Skin epidermis (tissue), 12 donors: ENCODE data around the gene EXOC4.

Experiments used
- H3K27ac ChIP-seq, 21 experiments: fragments of 200-600 bp; sonication (generic) in 11 of 21; one replicate each; pipeline ENCODE4 v1.5.0; 2020; ENCODE audit warnings: mild to moderate bottlenecking in 3 of 21, inconsistent platforms in 2 of 21, moderate library complexity in 2 of 21
- H3K4me3 ChIP-seq, 7 experiments: fragments of 200-600 bp; sonication (generic) in 2 of 7; one replicate each; pipeline ENCODE4 v1.5.0; 2020; ENCODE audit warnings: inconsistent platforms in 2 of 7, mild to moderate bottlenecking in 2 of 7, moderate library complexity in 1 of 7

Gene EXOC4

GRCh38 chr7:133584956-133585668 is 332.2 kb downstream of the EXOC4 start:
- H3K4me3 ChIP-seq = no peak overlapping the region
- no peak overlapping the region for H3K27ac ChIP-seq

DNA sequence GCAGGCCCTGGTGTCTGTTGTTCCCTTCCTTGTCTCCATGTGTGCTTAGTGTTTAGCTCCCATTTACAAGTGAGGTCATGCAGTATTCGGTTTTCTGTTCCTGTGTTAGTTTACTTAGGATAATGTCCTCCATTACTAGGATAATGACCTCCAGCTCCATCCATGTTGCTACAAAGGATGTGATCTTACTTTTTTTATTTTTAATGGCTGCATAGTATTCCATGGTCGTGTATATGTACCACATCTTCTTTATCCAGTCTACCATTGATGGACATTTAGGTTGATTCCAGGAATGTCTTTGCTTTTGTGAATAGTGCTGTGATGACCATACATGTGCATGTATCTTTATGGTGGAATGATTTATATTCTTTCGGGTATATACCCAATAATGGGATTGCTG is 333.4 kb downstream of the EXOC4 start:
- no peak overlapping the region for H3K4me3 ChIP-seq

GRCh38 chr7:133587903-133588302 is 335.0 kb downstream of the EXOC4 start:
- Histone ChIP-seq H3K4me3 (no peak overlapping the region), H3K27ac (no peak overlapping the region)

More for the DNA sequence above, 333.4 kb downstream of the EXOC4 start:
- no peak overlapping the region for H3K27ac ChIP-seq

- no peak overlapping the region for H3K27ac ChIP-seq
- no peak overlapping the region for H3K4me3 ChIP-seq
These were observed 337.9 kb downstream of the EXOC4 start for GRCh38 chr7:133590795-133591194.

- no peak overlapping the region for H3K4me3 ChIP-seq
- no peak overlapping the region for H3K27ac ChIP-seq
These were observed 338.9 kb downstream of the EXOC4 start for GRCh38 chr7:133591704-133592340.

DNA sequence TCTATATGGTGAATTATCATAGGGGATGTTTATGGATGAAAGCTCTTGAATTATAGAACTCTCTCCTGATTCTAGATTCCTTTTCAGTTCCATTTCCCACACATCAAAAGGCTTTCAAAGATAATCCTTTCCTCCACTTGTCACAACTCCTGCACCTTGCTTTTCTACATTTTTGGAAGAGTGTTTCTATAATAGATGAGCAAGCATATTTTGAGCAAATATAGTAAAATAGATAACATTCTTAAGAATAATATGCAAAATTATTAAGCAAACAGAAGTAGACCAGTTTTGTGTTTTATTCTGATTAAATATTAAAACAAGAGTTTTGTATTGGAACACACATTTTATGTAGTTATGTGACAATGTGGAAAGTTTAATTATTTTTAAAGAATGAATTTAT is 340.7 kb downstream of the EXOC4 start:
- no peak overlapping the region for H3K4me3 ChIP-seq
- H3K27ac ChIP-seq = no peak overlapping the region

- no peak overlapping the region for H3K4me3 ChIP-seq
- H3K27ac ChIP-seq = no peak overlapping the region
These were observed 348.7 kb downstream of the EXOC4 start for GRCh38 chr7:133601617-133602016.

- Histone ChIP-seq H3K27ac (no peak overlapping the region), H3K4me3 (no peak overlapping the region)
These were observed 349.4 kb downstream of the EXOC4 start for GRCh38 chr7:133602291-133602690.

GRCh38 chr7:133606991-133607390 is 354.1 kb downstream of the EXOC4 start:
- Histone ChIP-seq H3K27ac (no peak overlapping the region), H3K4me3 (no peak overlapping the region)

DNA sequence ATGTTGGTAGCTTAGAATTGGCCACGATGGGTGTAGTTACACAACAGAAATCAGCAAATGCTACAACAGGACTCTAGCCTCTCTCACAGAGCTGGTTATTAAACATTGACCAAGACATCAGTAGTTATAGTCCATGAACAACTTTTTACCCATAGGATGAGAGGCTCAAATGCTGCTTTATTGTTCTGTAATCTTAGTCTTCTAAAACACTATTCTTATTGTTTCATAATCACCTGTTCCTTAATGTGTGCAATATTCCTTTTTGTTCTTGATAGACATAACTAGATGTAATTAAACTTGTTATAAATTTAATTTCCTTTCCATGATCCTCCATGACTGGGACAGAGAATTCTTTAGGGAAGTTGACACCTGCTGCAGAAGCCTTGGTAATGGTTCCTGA is 356.9 kb downstream of the EXOC4 start:
- no peak overlapping the region for H3K27ac ChIP-seq
- no peak overlapping the region for H3K4me3 ChIP-seq

GRCh38 chr7:133611955-133612354 is 359.1 kb downstream of the EXOC4 start:
- no peak overlapping the region for H3K27ac ChIP-seq
- H3K4me3 ChIP-seq = no peak overlapping the region

GRCh38 chr7:133613250-133613790 is 360.4 kb downstream of the EXOC4 start:
- H3K27ac ChIP-seq = no peak overlapping the region

DNA sequence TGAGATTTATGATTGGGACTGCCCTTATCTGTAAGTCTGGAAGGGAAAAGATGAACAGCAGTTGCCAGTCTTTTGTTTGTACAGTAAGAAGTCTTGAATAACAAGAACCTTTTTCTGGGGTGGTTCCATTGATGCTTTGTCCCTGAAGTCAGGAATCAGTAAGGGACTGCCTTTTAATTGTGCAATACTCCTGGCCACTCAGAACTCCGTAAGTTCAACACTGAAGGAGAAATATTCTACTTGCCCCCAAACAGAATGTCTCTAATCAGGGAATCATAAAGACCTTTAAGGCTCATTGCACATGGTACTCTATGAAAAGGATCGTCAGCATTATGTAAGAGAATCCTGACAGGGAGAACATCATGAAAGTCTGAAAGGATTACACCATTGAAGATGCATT is 361.4 kb downstream of the EXOC4 start:
- H3K4me3 ChIP-seq = no peak overlapping the region
- no peak overlapping the region for H3K27ac ChIP-seq

More at GRCh38 chr7:133613250-133613790, 360.4 kb downstream of the EXOC4 start:
- H3K4me3 ChIP-seq = no peak overlapping the region

DNA sequence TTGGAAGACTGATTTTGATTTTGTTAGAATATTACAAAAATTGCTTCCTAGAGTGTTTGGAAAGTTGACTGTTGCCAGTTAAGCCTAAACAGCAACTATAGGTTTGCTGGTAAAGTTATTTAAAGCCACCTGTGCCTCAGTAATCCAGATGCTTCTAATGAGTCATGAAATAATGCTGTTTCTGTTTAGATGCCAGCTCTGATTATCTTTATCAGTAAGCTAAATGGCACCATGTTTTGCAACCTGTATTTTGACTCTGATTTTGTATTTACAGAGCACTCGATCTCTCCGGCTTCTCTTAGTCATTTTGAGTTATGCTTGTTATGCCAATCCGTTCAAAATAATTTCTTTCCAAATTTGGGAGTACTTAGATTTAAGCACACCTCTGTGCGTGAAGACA is 366.1 kb downstream of the EXOC4 start:
- no peak overlapping the region for H3K27ac ChIP-seq
- H3K4me3 ChIP-seq = no peak overlapping the region

GRCh38 chr7:133619491-133619890 is 366.6 kb downstream of the EXOC4 start:
- Histone ChIP-seq H3K4me3 (no peak overlapping the region), H3K27ac (no peak overlapping the region)

GRCh38 chr7:133623721-133624120 is 370.8 kb downstream of the EXOC4 start:
- Histone ChIP-seq H3K27ac (no peak overlapping the region), H3K4me3 (no peak overlapping the region)

- Histone ChIP-seq H3K4me3 (no peak overlapping the region), H3K27ac (no peak overlapping the region)
These were observed 372.2 kb downstream of the EXOC4 start for GRCh38 chr7:133625046-133625445.

- Histone ChIP-seq H3K4me3 (no peak overlapping the region), H3K27ac (no peak overlapping the region)
These were observed 376.8 kb downstream of the EXOC4 start for GRCh38 chr7:133629701-133630100.

DNA sequence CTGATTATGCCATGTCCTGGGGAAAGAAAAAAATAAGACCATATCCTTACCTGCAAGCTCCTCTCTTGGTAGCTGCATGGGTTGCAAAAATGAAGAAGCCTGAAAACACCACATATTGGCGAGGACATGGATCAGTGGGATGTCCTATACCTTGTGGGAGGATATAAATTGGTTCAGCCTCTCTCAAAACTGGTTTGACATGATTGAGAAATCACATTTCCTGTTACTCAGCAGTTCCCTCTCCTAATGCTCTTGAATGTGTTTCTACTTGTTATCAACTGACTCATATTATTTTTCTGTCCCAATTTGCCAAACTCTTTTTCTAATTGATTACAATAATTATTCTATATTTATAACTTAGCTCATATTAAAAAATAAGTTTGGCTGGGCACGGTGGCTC is 380.2 kb downstream of the EXOC4 start:
- Histone ChIP-seq H3K27ac (peak overlapping the region in 11 of 21 experiments; percentile 8 to 60 (median 38)), H3K4me3 (no peak overlapping the region)

DNA sequence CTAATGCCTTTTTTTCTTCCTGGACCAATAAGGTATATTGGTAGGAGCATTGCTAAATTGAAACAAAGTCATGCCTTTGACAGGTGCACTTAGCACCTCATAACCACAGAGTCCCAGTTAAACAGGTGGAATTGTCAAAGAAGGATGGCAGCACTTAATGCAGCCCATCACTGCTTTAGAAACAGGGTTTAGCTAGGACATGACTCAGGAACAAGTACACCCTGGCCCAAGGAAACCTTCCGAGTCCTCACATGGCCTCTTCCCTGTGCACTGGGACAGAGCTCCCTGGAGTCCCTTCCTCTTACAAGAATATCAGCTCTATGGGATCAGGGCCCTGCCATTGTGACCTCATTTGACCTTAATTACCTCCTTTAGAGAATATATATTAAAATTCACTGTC is 382.7 kb downstream of the EXOC4 start:
- H3K4me3 ChIP-seq = no peak overlapping the region
- H3K27ac ChIP-seq = no peak overlapping the region

GRCh38 chr7:133638857-133639256 is 386.0 kb downstream of the EXOC4 start:
- Histone ChIP-seq H3K4me3 (no peak overlapping the region), H3K27ac (no peak overlapping the region)
